Measurements from ENCODE around the gene GPR21. TPM values are rescaled to one million over a fixed set of nuclear protein-coding genes. Genes with fewer than 3 reads are reported as not detected.

The GPR21 gene
- total and polyA plus RNA-seq, 2 experiments from 2014 or later = 0.90 TPM; not detected in 1

GRCh38 chr9:122988141-122988540 lies 45.3 kb upstream of the GPR21 start:
- Histone ChIP-seq H2AFZ (no peak overlapping the region), H3K27me3 (ENCODE audit: insufficient read depth) (no peaks in the 10 kb centered on the region), H3K79me2 (replicated peaks; ENCODE audit: insufficient read depth) (peaks cover 2% of the 10 kb centered on the region; the same call in 1 of the 2 replicates), H3K4me2 (no peak overlapping the region), H3K4me3 (no peak overlapping the region), H3K27ac (ENCODE audit: low read depth) (no peak overlapping the region), H3F3A (replicated peaks; ENCODE audit: low read depth) (no peaks in the 10 kb centered on the region), H3K36me3 (ENCODE audit: insufficient read depth) (peaks cover 28% of the 10 kb centered on the region), H3K9me2 (ENCODE audit: insufficient read depth) (no peaks in the 10 kb centered on the region), H4K20me1 (replicated peaks; ENCODE audit: insufficient read depth) (no peaks in the 10 kb centered on the region; the same call in 1 of the 2 replicates), H3K4me1 (ENCODE audit: insufficient read depth) (no peaks in the 10 kb centered on the region)
- Mint-ChIP-seq H3K27me3 (ENCODE audit: insufficient read depth, low read depth, poor library complexity) (no peaks in the 10 kb centered on the region), H3K36me3 (ENCODE audit: low read depth) (peaks cover 40% of the 10 kb centered on the region), H3K27ac (no peak overlapping the region), H3K9me3 (no peaks in the 10 kb centered on the region), H3K4me3 (no peak overlapping the region), H3K4me1 (no peaks in the 10 kb centered on the region)
- no peak for TF ChIP-seq EZH2 (IDR thresholded peaks at IDR 0.05; ENCODE audit: low read depth, unreplicated experiment)
- TF ChIP-seq JUNB (IDR thresholded peaks at IDR 0.05; ENCODE audit: unreplicated experiment) = no peak
- TF ChIP-seq ZNF114 (CRISPR knock-in tag; IDR thresholded peaks at IDR 0.05) = no peak
- TF ChIP-seq CTCF (conservative IDR thresholded peaks at IDR 0.05; ENCODE audit: low read depth in 2 of 2) = no peak
- no peak for TF ChIP-seq POLR2AphosphoS5 (IDR thresholded peaks at IDR 0.05; ENCODE audit: low read depth)
- TF ChIP-seq CREB1 (CRISPR knock-in tag; IDR thresholded peaks at IDR 0.05; ENCODE audit: low read depth) = no peak
- TF ChIP-seq ZNF331 (CRISPR knock-in tag; IDR thresholded peaks at IDR 0.05; ENCODE audit: low read depth) = no peak
- TF ChIP-seq REST (IDR thresholded peaks at IDR 0.05; ENCODE audit: unreplicated experiment) = no peak
- no peak for TF ChIP-seq EZH2phosphoT487 (IDR thresholded peaks at IDR 0.05; ENCODE audit: unreplicated experiment)
- no peak for TF ChIP-seq ETS1 (IDR thresholded peaks at IDR 0.05)
- ATAC-seq (no peak), DNase-seq (ENCODE audit: low spot score) (no peak)
